ENCODE measurements around the gene GPR34. TPM values are rescaled to one million over a fixed set of nuclear protein-coding genes. Genes with fewer than 3 reads are reported as not detected.
A peak's percentile ranks its signal among the peaks of the same experiment; 100 is the strongest.
"Not testable (repeated sequence)": the region's sequence is repeated elsewhere in the genome, so short reads cannot be mapped to it uniquely, and the experiment has no call there.

The GPR34 gene
- under 1 TPM; 0.24 to 0.36 TPM for total RNA-seq

- Mint-ChIP-seq H3K4me1 (ENCODE audit: low read depth) (peaks cover 35% of the 10 kb centered on the region), H3K27me3 (no peaks in the 10 kb centered on the region), H3K4me3 (no peak within 1 kb of the TSS), H3K36me3 (no peaks in the 10 kb centered on the region), H3K9me3 (no peaks in the 10 kb centered on the region), H3K27ac (no peak within 1 kb of the TSS)
- peak; percentile 38 for DNase-seq
- ChIA-PET POLR2A (no interaction called here), CTCF (interaction anchor here (0.6 kb wide), 1 partner anchor 93 kb away, joined by 3 read pairs; no protein-coding TSS in a partner anchor)
- intact Hi-C loops (cut with micrococcal nuclease) = loop anchor here (5.0 kb wide), 1 partner anchor 33 kb away; the partner anchor contains the start of gene GPR82
Observed at GRCh38 chrX:41688835-41689234, at the start of gene GPR34. Gene GPR34, plus strand, starts transcription at chrX:41688973. Its CDS starts 6,661 bp downstream, at chrX:41695634.

DNA sequence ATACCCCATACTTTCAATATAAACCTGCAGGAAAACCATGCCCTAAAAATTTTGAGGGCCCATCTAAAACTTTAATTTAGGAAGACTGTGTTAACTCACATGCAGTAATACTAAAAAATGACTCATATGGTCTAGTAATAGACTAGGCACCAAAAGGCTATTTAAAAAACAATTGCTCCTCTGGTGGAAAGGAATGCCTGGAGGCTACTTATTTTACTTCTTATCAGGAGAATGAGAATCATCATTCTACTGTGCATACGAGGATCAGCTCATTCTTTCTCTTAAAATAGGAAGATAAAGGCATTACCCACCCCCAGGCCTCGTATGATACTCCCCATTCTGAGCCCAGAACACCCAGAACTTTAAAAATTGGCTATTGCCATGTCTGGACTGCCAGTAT is 42.6 kb upstream of the GPR34 start:
- POLR2A ChIA-PET; H3K27ac Mint-ChIP-seq; H3K4me1 Mint-ChIP-seq (ENCODE audit: low read depth); H3K4me3 Mint-ChIP-seq; DNase-seq; H3K27me3 Mint-ChIP-seq; CTCF ChIA-PET; intact Hi-C loops (cut with micrococcal nuclease): not testable (repeated sequence)
- Mint-ChIP-seq H3K36me3 (peaks cover 28% of the 10 kb centered on the region), H3K9me3 (peaks cover 17% of the 10 kb centered on the region)

GRCh38 chrX:41653125-41653524 is 35.6 kb upstream of the GPR34 start:
- intact Hi-C loops (cut with micrococcal nuclease) = no loop called here
- no peaks in the 10 kb centered on the region for H3K4me1 Mint-ChIP-seq (ENCODE audit: low read depth)
- POLR2A ChIA-PET = no interaction called here
- CTCF ChIA-PET = no interaction called here
- peaks cover 9% of the 10 kb centered on the region for H3K9me3 Mint-ChIP-seq
- peaks cover 48% of the 10 kb centered on the region for H3K36me3 Mint-ChIP-seq
- H3K27ac Mint-ChIP-seq = no peak overlapping the region
- H3K4me3 Mint-ChIP-seq = no peak overlapping the region
- DNase-seq = no peak
- no peaks in the 10 kb centered on the region for H3K27me3 Mint-ChIP-seq

GRCh38 chrX:41655101-41655500 is 33.7 kb upstream of the GPR34 start:
- ChIA-PET CTCF (interaction anchor here (1.2 kb wide), 1 partner anchor 105 kb away, joined by 3 read pairs; no protein-coding TSS in a partner anchor), POLR2A (interaction anchor here (1.2 kb wide), 1 partner anchor 10 kb away, joined by 3 read pairs; no protein-coding TSS in a partner anchor)
- intact Hi-C loops (cut with micrococcal nuclease) = no loop called here
- no peaks in the 10 kb centered on the region for H3K27me3 Mint-ChIP-seq
- no peak for DNase-seq
- peaks cover 47% of the 10 kb centered on the region for H3K36me3 Mint-ChIP-seq
- no peak overlapping the region for H3K4me3 Mint-ChIP-seq
- no peaks in the 10 kb centered on the region for H3K9me3 Mint-ChIP-seq
- no peaks in the 10 kb centered on the region for H3K4me1 Mint-ChIP-seq (ENCODE audit: low read depth)
- no peak overlapping the region for H3K27ac Mint-ChIP-seq

DNA sequence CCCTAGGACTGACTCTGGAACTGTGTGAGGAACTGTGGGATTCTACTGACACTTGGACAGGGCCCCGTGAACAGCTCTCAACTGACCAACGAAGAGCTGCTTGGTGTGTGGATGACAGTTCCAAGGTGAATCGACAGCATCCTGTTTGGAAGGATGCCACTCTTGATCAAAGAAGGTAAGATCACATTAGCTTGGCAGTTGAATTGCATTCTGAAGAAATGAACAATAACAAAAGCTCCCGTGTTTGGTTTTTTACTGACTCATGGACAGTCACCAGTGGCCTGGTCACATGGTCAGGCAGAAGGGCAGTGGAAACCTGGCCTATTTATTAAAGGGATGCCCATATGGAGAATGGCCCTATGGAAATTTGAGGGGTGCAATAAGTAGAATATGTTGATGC is 33.1 kb upstream of the GPR34 start:
- Mint-ChIP-seq H3K36me3 (peaks cover 49% of the 10 kb centered on the region), H3K9me3 (no peaks in the 10 kb centered on the region)
- intact Hi-C loops (cut with micrococcal nuclease) = no loop called here

GRCh38 chrX:41661366-41662095 is 27.2 kb upstream of the GPR34 start:
- DNase-seq = no peak
- ChIA-PET CTCF (no interaction called here), POLR2A (no interaction called here)
- H3K9me3 Mint-ChIP-seq = no peaks in the 10 kb centered on the region
- intact Hi-C loops (cut with micrococcal nuclease) = loop anchor here (10.0 kb wide), 1 partner anchor 263 kb away; the partner anchor contains the start of gene CASK
- H3K4me3 Mint-ChIP-seq = no peak overlapping the region
- no peak overlapping the region for H3K27ac Mint-ChIP-seq
- peaks cover 35% of the 10 kb centered on the region for H3K36me3 Mint-ChIP-seq
- no peaks in the 10 kb centered on the region for H3K27me3 Mint-ChIP-seq
- H3K4me1 Mint-ChIP-seq (ENCODE audit: low read depth) = peaks cover 30% of the 10 kb centered on the region

More for the DNA sequence above, 33.1 kb upstream of the GPR34 start:
- Mint-ChIP-seq H3K4me1 (ENCODE audit: low read depth) (no peaks in the 10 kb centered on the region), H3K27ac (no peak overlapping the region), H3K4me3 (no peak overlapping the region), H3K27me3 (no peaks in the 10 kb centered on the region)
- CTCF ChIA-PET = no interaction called here
- POLR2A ChIA-PET = interaction anchor here (1.2 kb wide), 1 partner anchor 9 kb away, joined by 3 read pairs; no protein-coding TSS in a partner anchor
- no peak for DNase-seq

GRCh38 chrX:41664375-41664901 is 24.3 kb upstream of the GPR34 start:
- H3K4me3 Mint-ChIP-seq = no peak overlapping the region
- peaks cover 47% of the 10 kb centered on the region for H3K4me1 Mint-ChIP-seq (ENCODE audit: low read depth)
- no peaks in the 10 kb centered on the region for H3K27me3 Mint-ChIP-seq
- intact Hi-C loops (cut with micrococcal nuclease) = loop anchor here (2.0 to 10.0 kb wide), 2 partner anchors 104 to 260 kb away; partner anchors contain the start of gene CASK
- DNase-seq = peak; percentile 33
- peaks cover 19% of the 10 kb centered on the region for H3K36me3 Mint-ChIP-seq
- no peak overlapping the region for H3K27ac Mint-ChIP-seq
- ChIA-PET POLR2A (interaction anchor here (0.6 to 1.2 kb wide), 3 partner anchors 9 to 56 kb away, joined by 3 read pairs; no protein-coding TSS in a partner anchor), CTCF (no interaction called here)
- H3K9me3 Mint-ChIP-seq = no peaks in the 10 kb centered on the region

DNA sequence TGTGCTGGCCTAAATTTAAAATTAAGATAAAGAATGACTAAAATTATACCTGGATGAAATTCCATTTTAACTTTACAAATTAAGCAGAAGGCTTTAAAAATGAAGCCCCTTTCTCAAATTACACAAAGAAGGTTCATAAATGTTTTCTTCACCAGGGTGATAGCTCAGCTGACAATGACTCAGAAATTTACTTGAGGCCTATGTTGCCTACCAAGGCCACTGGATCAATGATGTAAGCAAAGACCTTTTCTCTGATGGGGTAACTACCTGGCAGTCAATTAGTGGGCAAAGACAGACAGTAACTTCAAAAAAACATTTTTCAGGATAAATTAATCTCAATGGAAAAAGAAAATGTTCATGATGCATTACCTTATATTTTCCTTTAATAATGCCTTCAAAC is 23.9 kb upstream of the GPR34 start:
- peaks cover 50% of the 10 kb centered on the region for H3K4me1 Mint-ChIP-seq (ENCODE audit: low read depth)
- H3K27ac Mint-ChIP-seq = peak overlapping the region; percentile 73
- ChIA-PET POLR2A (interaction anchor here (0.9 to 1.2 kb wide), 2 partner anchors 10 to 55 kb away, joined by 3 read pairs; no protein-coding TSS in a partner anchor), CTCF (no interaction called here)
- H3K9me3 Mint-ChIP-seq = no peaks in the 10 kb centered on the region
- no peaks in the 10 kb centered on the region for H3K27me3 Mint-ChIP-seq
- no peak for DNase-seq
- H3K36me3 Mint-ChIP-seq = peaks cover 19% of the 10 kb centered on the region
- no peak overlapping the region for H3K4me3 Mint-ChIP-seq
- intact Hi-C loops (cut with micrococcal nuclease) = loop anchor here (2.0 to 10.0 kb wide), 4 partner anchors 37 to 260 kb away; partner anchors contain the start of genes CASK and GPR82

DNA sequence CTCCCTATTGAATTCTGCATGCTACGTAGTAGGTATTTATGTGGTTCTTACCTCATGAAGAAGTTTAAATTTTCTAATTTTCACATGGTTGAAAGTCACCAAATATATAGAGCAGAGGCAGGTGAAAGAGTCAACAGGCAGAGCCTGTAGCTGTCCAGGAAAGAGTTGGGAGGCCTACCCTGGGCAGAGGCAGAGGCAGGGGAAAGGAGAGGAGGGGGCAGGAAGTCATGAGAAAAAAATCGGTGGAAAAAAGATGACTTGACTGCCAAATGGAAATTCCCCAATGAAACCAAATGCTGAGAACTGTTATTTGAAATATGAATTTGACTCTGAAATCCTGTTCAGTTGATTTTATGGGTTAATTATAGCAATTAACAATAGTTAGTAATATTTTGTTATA is 23.1 kb upstream of the GPR34 start:
- H3K4me1 Mint-ChIP-seq (ENCODE audit: low read depth) = peaks cover 54% of the 10 kb centered on the region
- intact Hi-C loops (cut with micrococcal nuclease) = loop anchor here (2.0 to 10.0 kb wide), 4 partner anchors 37 to 259 kb away; partner anchors contain the start of genes CASK and GPR82
- POLR2A ChIA-PET = no interaction called here
- DNase-seq = no peak
- peak overlapping the region; percentile 12 for H3K4me3 Mint-ChIP-seq
- peaks cover 18% of the 10 kb centered on the region for H3K36me3 Mint-ChIP-seq
- CTCF ChIA-PET = no interaction called here
- peak overlapping the region; percentile 73 for H3K27ac Mint-ChIP-seq
- no peaks in the 10 kb centered on the region for H3K9me3 Mint-ChIP-seq
- no peaks in the 10 kb centered on the region for H3K27me3 Mint-ChIP-seq

DNA sequence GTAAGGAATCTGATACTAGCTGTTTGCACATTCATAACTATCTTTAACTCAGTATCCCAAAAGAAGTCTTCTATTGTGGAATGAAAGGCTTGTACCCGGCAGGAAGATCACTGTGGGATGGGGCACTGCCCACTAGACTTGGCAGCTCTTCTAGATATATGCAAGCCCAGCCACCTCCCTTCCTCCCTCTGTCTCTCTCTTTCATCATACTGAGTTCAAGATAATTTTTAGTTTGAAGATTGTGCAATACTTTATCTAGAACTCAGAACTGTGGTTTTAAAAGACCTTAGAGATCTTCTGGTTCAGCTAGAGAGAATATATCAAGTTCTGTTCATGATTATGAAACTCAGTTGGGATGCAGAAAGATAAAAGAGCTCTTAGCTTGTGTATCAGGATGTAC is 22.5 kb upstream of the GPR34 start:
- H3K4me3 Mint-ChIP-seq = no peak overlapping the region
- peaks cover 18% of the 10 kb centered on the region for H3K36me3 Mint-ChIP-seq
- ChIA-PET CTCF (no interaction called here), POLR2A (no interaction called here)
- peaks cover 57% of the 10 kb centered on the region for H3K4me1 Mint-ChIP-seq (ENCODE audit: low read depth)
- peak; percentile 12 for DNase-seq
- intact Hi-C loops (cut with micrococcal nuclease) = loop anchor here (5.0 to 10.0 kb wide), 3 partner anchors 36 to 259 kb away; partner anchors contain the start of genes CASK and GPR82
- no peaks in the 10 kb centered on the region for H3K27me3 Mint-ChIP-seq
- H3K9me3 Mint-ChIP-seq = no peaks in the 10 kb centered on the region
- peak overlapping the region; percentile 73 for H3K27ac Mint-ChIP-seq

GRCh38 chrX:41667631-41668030 is 21.1 kb upstream of the GPR34 start:
- CTCF ChIA-PET = no interaction called here
- Mint-ChIP-seq H3K27ac (no peak overlapping the region), H3K27me3 (no peaks in the 10 kb centered on the region), H3K9me3 (no peaks in the 10 kb centered on the region), H3K4me3 (no peak overlapping the region), H3K36me3 (peaks cover 14% of the 10 kb centered on the region), H3K4me1 (ENCODE audit: low read depth) (peaks cover 65% of the 10 kb centered on the region)
- DNase-seq = no peak
- intact Hi-C loops (cut with micrococcal nuclease) = loop anchor here (5.0 to 10.0 kb wide), 3 partner anchors 35 to 257 kb away; partner anchors contain the start of genes CASK and GPR82
- POLR2A ChIA-PET = no interaction called here

GRCh38 chrX:41670112-41670511 is 18.7 kb upstream of the GPR34 start:
- ChIA-PET POLR2A (no interaction called here), CTCF (no interaction called here)
- Mint-ChIP-seq H3K4me3 (no peak overlapping the region), H3K9me3 (no peaks in the 10 kb centered on the region), H3K36me3 (peaks cover 12% of the 10 kb centered on the region), H3K27me3 (no peaks in the 10 kb centered on the region), H3K27ac (no peak overlapping the region), H3K4me1 (ENCODE audit: low read depth) (peaks cover 61% of the 10 kb centered on the region)
- no peak for DNase-seq
- intact Hi-C loops (cut with micrococcal nuclease) = no loop called here

All from activated CD4-positive, alpha-beta memory T cell treated with anti-CD3 and anti-CD28 coated beads for 36 hours (primary cell).